ENCODE results near the gene CAPN5. TPM values are rescaled to one million over a fixed set of nuclear protein-coding genes. Genes with fewer than 3 reads are reported as not detected.
"Not testable (repeated sequence)": the region's sequence is repeated elsewhere in the genome, so short reads cannot be mapped to it uniquely, and the experiment has no call there.

The CAPN5 gene
- total RNA-seq (1 to 10 TPM; 1.6 to 1.9 TPM), polyA plus RNA-seq (1 to 10 TPM; 1.4 to 2.6 TPM)

DNA sequence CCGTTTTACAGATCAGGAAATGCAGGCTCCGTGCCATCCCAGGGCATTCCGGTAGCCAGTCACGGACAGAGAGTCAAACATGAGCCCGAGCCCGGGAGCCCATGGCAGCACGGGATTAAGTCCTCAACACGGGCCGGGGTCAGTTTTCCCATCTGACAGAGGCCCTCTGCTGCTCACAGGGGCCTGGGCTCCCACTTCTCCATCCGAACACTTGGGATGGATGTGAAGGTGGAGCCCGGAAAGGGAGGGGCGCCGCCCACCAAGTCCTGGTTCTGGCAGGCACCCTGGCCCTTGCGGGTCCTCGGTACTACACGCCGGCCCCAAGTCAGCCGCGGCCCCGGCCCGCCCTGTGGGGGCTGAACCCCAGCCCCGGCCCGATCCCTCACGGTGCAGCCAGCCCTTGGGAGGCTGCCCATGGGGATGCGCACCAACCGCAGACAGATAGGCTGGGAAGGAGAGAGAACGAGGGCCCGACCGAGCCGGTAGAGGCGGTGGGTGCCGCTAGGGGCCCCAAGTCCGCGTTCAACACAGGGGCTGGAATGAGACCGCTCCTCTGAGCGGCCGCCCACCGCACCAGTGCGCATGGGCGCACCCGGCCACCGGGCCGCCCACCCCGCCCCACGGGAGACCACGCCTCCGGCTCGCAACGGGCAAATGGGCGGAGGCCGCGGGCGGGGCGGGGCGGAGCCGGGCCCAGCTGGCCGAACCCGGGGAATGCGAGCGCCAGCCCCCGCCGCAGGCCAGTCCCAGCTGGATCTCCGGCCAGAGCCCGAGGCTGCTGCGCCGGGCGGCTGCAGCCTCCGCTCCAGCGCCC lies at the start of gene CAPN5:
Gene CAPN5 (plus strand): TSS at position 743 of the 814 bp plus-strand sequence. CDS start 17,916 bp downstream, outside the sequence.
- Histone ChIP-seq H3K36me3 (ENCODE audit: insufficient read depth, low read length) (no peaks in the 10 kb centered on the region), H3K4me3 (ENCODE audit: low read length in 2 of 2) (peak within 1 kb of the TSS; percentile 73 to 80), H3K27ac (ENCODE audit: low read depth, low read length) (peak within 1 kb of the TSS; percentile 48), H3K27me3 (ENCODE audit: insufficient read depth, low read length) (no peaks in the 10 kb centered on the region), H3K9me3 (ENCODE audit: control insufficient read depth in 1 of 2, low read length in 2 of 2) (no peaks in the 10 kb centered on the region), H3K4me1 (ENCODE audit: insufficient read depth, low read length) (peaks cover 18% of the 10 kb centered on the region)
- ChIA-PET CTCF (ENCODE audit: partially characterized antibody) (interaction anchor here (1.0 to 4.2 kb wide), 2 partner anchors 16 to 25 kb away, joined by 3 to 30 read pairs; no protein-coding TSS in a partner anchor), POLR2A (ENCODE audit: partially characterized antibody) (interaction anchor here (1.0 to 2.0 kb wide), 2 partner anchors 16 kb away, joined by 3 to 6 read pairs; no protein-coding TSS in a partner anchor)
- peak; percentile 80 to 87 (median 86) for DNase-seq
- Mint-ChIP-seq H3K36me3 (no peaks in the 10 kb centered on the region), H3K27me3 (no peaks in the 10 kb centered on the region), H3K4me1 (peaks cover 4 to 16% (median 11%) of the 10 kb centered on the region in 4 donors), H3K4me3 (peak within 1 kb of the TSS; percentile 82 to 92 (median 86)), H3K27ac (peak within 1 kb of the TSS; percentile 2 to 87 (median 63)), H3K9me3 (peaks cover 0 to 8% (median 5%) of the 10 kb centered on the region in 8 donors)
- intact Hi-C loops (cut with micrococcal nuclease) = loop anchor here (1.0 to 10.0 kb wide), 3 partner anchors 16 to 408 kb away; partner anchors contain the start of gene PAK1

DNA sequence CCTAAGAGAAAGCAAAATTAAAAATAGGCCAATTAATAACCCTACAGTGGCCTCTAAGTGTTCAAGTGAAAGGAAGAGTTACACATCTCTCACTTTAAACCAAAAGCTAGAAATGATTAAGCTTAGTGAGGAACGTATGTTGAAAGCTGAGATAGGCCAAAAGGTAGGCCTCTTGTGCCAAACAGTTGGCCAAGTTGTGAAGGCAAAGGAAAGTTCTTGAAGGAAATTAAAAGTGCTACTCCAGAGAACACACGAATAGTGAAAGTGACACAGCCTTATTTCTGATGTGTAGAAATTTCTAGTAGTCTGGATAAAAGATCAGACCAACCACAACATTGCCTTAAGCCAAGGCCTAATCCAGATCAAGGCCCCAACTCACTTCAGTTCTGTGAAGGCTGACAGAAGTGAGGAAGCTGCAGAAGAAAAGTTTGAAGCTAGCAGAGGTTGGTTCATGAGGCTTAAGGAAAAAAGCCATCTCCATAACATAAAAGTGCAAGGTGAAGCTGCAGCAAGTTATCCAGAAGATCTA lies 48.3 kb upstream of the CAPN5 start:
- H3K9me3 Mint-ChIP-seq; H3K4me1 Mint-ChIP-seq; H3K27ac ChIP-seq (ENCODE audit: low read depth, low read length); CTCF ChIA-PET (ENCODE audit: partially characterized antibody); H3K36me3 ChIP-seq (ENCODE audit: insufficient read depth, low read length); intact Hi-C loops (cut with micrococcal nuclease); H3K27me3 Mint-ChIP-seq; H3K4me3 ChIP-seq (ENCODE audit: low read length in 2 of 2); H3K27ac Mint-ChIP-seq; H3K9me3 ChIP-seq (ENCODE audit: control insufficient read depth in 1 of 2, low read length in 2 of 2); H3K27me3 ChIP-seq (ENCODE audit: insufficient read depth, low read length); POLR2A ChIA-PET (ENCODE audit: partially characterized antibody); DNase-seq; H3K4me3 Mint-ChIP-seq; H3K4me1 ChIP-seq (ENCODE audit: insufficient read depth, low read length): not testable (repeated sequence)
- H3K36me3 Mint-ChIP-seq = peaks cover 0 to 26% of the 10 kb centered on the region in 2 donors

DNA sequence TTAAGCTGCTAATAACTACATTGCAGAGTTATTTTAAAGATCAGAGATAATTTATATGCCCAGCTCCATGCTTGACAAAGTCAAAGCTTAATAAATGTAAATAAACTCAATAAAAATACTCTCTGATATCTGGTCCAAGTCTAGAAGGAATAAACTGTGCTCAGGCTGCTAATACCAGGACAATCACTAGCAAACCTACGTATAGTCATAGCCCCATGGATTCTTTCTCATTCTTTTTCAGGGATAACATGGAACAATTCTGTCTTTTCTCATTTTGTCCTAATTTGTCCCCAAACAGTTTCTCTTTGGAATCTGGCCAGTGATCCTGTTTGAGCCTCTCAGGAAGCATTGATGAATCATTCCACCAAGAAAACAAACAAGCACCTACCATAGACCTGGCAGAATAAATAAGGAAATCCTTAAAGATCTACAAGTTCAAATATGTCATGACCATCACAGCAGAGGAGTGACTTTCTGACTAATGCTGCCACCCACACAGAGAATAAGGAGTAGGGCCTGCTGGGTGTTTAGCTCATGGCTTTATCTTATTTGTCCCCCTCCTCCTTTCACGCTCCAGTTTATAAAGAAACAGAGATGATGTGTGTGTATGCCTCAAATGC lies 46.7 kb upstream of the CAPN5 start:
- Histone ChIP-seq H3K4me3 (ENCODE audit: low read length in 2 of 2) (no peak overlapping the region), H3K4me1 (ENCODE audit: insufficient read depth, low read length) (no peaks in the 10 kb centered on the region), H3K9me3 (ENCODE audit: control insufficient read depth in 1 of 2, low read length in 2 of 2) (no peaks in the 10 kb centered on the region), H3K27me3 (ENCODE audit: insufficient read depth, low read length) (no peaks in the 10 kb centered on the region), H3K36me3 (ENCODE audit: insufficient read depth, low read length) (no peaks in the 10 kb centered on the region), H3K27ac (ENCODE audit: low read depth, low read length) (no peak overlapping the region)
- Mint-ChIP-seq H3K4me1 (peaks cover 0 to 5% (median under 1%) of the 10 kb centered on the region in 4 donors), H3K4me3 (no peak overlapping the region), H3K27ac (no peak overlapping the region), H3K36me3 (peaks cover 0 to 26% of the 10 kb centered on the region in 2 donors), H3K9me3 (no peaks in the 10 kb centered on the region), H3K27me3 (no peaks in the 10 kb centered on the region)
- intact Hi-C loops (cut with micrococcal nuclease) = no loop called here
- DNase-seq = no peak
- ChIA-PET CTCF (ENCODE audit: partially characterized antibody) (interaction anchor here (1.4 kb wide), 1 partner anchor 28 kb away, joined by 9 read pairs; no protein-coding TSS in a partner anchor), POLR2A (ENCODE audit: partially characterized antibody) (no interaction called here)

- intact Hi-C loops (cut with micrococcal nuclease) = no loop called here
- Mint-ChIP-seq H3K27me3 (no peaks in the 10 kb centered on the region), H3K36me3 (peaks cover 0 to 26% of the 10 kb centered on the region in 2 donors), H3K9me3 (no peaks in the 10 kb centered on the region), H3K27ac (no peak overlapping the region), H3K4me3 (no peak overlapping the region), H3K4me1 (peaks cover 0 to 5% (median under 1%) of the 10 kb centered on the region in 4 donors)
- H3K36me3 ChIP-seq (ENCODE audit: insufficient read depth, low read length) = no peaks in the 10 kb centered on the region
- CTCF ChIA-PET (ENCODE audit: partially characterized antibody) = interaction anchor here (1.4 kb wide), 1 partner anchor 27 kb away, joined by 9 read pairs; no protein-coding TSS in a partner anchor
- no peaks in the 10 kb centered on the region for H3K27me3 ChIP-seq (ENCODE audit: insufficient read depth, low read length)
- POLR2A ChIA-PET (ENCODE audit: partially characterized antibody) = no interaction called here
- no peak for DNase-seq
- no peaks in the 10 kb centered on the region for H3K9me3 ChIP-seq (ENCODE audit: control insufficient read depth in 1 of 2, low read length in 2 of 2)
- no peaks in the 10 kb centered on the region for H3K4me1 ChIP-seq (ENCODE audit: insufficient read depth, low read length)
- H3K27ac ChIP-seq (ENCODE audit: low read depth, low read length) = no peak overlapping the region
- no peak overlapping the region for H3K4me3 ChIP-seq (ENCODE audit: low read length in 2 of 2)
Observed at GRCh38 chr11:77020734-77021133, 46.0 kb upstream of the CAPN5 start.

- intact Hi-C loops (cut with micrococcal nuclease) = no loop called here
- DNase-seq = no peak
- Mint-ChIP-seq H3K4me1 (no peaks in the 10 kb centered on the region), H3K27ac (no peak overlapping the region), H3K4me3 (no peak overlapping the region), H3K9me3 (peaks cover 0 to 2% (median 0%) of the 10 kb centered on the region in 8 donors), H3K27me3 (peaks cover 10 to 13% of the 10 kb centered on the region in 2 donors), H3K36me3 (peaks cover 0 to 14% of the 10 kb centered on the region in 2 donors)
- H3K27me3 ChIP-seq (ENCODE audit: insufficient read depth, low read length) = no peaks in the 10 kb centered on the region
- H3K36me3 ChIP-seq (ENCODE audit: insufficient read depth, low read length) = no peaks in the 10 kb centered on the region
- ChIA-PET POLR2A (ENCODE audit: partially characterized antibody) (no interaction called here), CTCF (ENCODE audit: partially characterized antibody) (interaction anchor here (0.7 to 1.3 kb wide), 5 partner anchors 17 to 507 kb away, joined by 3 to 4 read pairs (median 4); no protein-coding TSS in a partner anchor)
- H3K27ac ChIP-seq (ENCODE audit: low read depth, low read length) = no peak overlapping the region
- no peaks in the 10 kb centered on the region for H3K4me1 ChIP-seq (ENCODE audit: insufficient read depth, low read length)
- H3K4me3 ChIP-seq (ENCODE audit: low read length in 2 of 2) = no peak overlapping the region
- H3K9me3 ChIP-seq (ENCODE audit: control insufficient read depth in 1 of 2, low read length in 2 of 2) = no peaks in the 10 kb centered on the region
Observed at GRCh38 chr11:77024745-77025144, 42.0 kb upstream of the CAPN5 start.

GRCh38 chr11:77026221-77026620 lies 40.5 kb upstream of the CAPN5 start:
- H3K4me1 ChIP-seq (ENCODE audit: insufficient read depth, low read length) = no peaks in the 10 kb centered on the region
- no peaks in the 10 kb centered on the region for H3K4me1 Mint-ChIP-seq
- POLR2A ChIA-PET (ENCODE audit: partially characterized antibody) = no interaction called here
- no peak overlapping the region for H3K4me3 Mint-ChIP-seq
- intact Hi-C loops (cut with micrococcal nuclease) = no loop called here
- no peaks in the 10 kb centered on the region for H3K9me3 ChIP-seq (ENCODE audit: control insufficient read depth in 1 of 2, low read length in 2 of 2)
- peaks cover 0 to under 1% of the 10 kb centered on the region in 2 donors for H3K36me3 Mint-ChIP-seq
- no peak overlapping the region for H3K27ac ChIP-seq (ENCODE audit: low read depth, low read length)
- H3K4me3 ChIP-seq (ENCODE audit: low read length in 2 of 2) = no peak overlapping the region
- no peak for DNase-seq
- no peak overlapping the region for H3K27ac Mint-ChIP-seq
- H3K27me3 Mint-ChIP-seq = peaks cover 22 to 24% of the 10 kb centered on the region in 2 donors
- peaks cover 0 to 2% (median 0%) of the 10 kb centered on the region in 8 donors for H3K9me3 Mint-ChIP-seq
- no peaks in the 10 kb centered on the region for H3K27me3 ChIP-seq (ENCODE audit: insufficient read depth, low read length)
- CTCF ChIA-PET (ENCODE audit: partially characterized antibody) = no interaction called here
- H3K36me3 ChIP-seq (ENCODE audit: insufficient read depth, low read length) = no peaks in the 10 kb centered on the region

GRCh38 chr11:77026743-77027142 lies 40.0 kb upstream of the CAPN5 start:
- Histone ChIP-seq H3K27me3 (ENCODE audit: insufficient read depth, low read length) (no peaks in the 10 kb centered on the region), H3K4me1 (ENCODE audit: insufficient read depth, low read length) (no peaks in the 10 kb centered on the region), H3K36me3 (ENCODE audit: insufficient read depth, low read length) (no peaks in the 10 kb centered on the region), H3K4me3 (ENCODE audit: low read length in 2 of 2) (no peak overlapping the region), H3K27ac (ENCODE audit: low read depth, low read length) (no peak overlapping the region), H3K9me3 (ENCODE audit: control insufficient read depth in 1 of 2, low read length in 2 of 2) (no peaks in the 10 kb centered on the region)
- H3K9me3 Mint-ChIP-seq = peaks cover 0 to 2% (median 0%) of the 10 kb centered on the region in 8 donors
- no peak overlapping the region for H3K27ac Mint-ChIP-seq
- DNase-seq = no peak
- intact Hi-C loops (cut with micrococcal nuclease) = no loop called here
- CTCF ChIA-PET (ENCODE audit: partially characterized antibody) = interaction anchor here (1.1 kb wide), 1 partner anchor 19 kb away, joined by 4 read pairs; no protein-coding TSS in a partner anchor
- no peak overlapping the region for H3K4me3 Mint-ChIP-seq
- H3K4me1 Mint-ChIP-seq = no peaks in the 10 kb centered on the region
- H3K36me3 Mint-ChIP-seq = no peaks in the 10 kb centered on the region
- H3K27me3 Mint-ChIP-seq = peaks cover 22 to 27% of the 10 kb centered on the region in 2 donors
- POLR2A ChIA-PET (ENCODE audit: partially characterized antibody) = no interaction called here
